Pons (tissue), 1 donor: ENCODE results near the gene ZCCHC2.

Experiments used
- DNase-seq: peaks from one replicate; pipeline ENCODE4 v3.0.0-alpha.2; 2016; ENCODE audit warnings: low spot score

Gene ZCCHC2

GRCh38 chr18:62578980-62579511 is 56.2 kb downstream of the ZCCHC2 start:
- no peak for DNase-seq

- no peak for DNase-seq
These were observed 60.6 kb downstream of the ZCCHC2 start for GRCh38 chr18:62583376-62583775.

DNA sequence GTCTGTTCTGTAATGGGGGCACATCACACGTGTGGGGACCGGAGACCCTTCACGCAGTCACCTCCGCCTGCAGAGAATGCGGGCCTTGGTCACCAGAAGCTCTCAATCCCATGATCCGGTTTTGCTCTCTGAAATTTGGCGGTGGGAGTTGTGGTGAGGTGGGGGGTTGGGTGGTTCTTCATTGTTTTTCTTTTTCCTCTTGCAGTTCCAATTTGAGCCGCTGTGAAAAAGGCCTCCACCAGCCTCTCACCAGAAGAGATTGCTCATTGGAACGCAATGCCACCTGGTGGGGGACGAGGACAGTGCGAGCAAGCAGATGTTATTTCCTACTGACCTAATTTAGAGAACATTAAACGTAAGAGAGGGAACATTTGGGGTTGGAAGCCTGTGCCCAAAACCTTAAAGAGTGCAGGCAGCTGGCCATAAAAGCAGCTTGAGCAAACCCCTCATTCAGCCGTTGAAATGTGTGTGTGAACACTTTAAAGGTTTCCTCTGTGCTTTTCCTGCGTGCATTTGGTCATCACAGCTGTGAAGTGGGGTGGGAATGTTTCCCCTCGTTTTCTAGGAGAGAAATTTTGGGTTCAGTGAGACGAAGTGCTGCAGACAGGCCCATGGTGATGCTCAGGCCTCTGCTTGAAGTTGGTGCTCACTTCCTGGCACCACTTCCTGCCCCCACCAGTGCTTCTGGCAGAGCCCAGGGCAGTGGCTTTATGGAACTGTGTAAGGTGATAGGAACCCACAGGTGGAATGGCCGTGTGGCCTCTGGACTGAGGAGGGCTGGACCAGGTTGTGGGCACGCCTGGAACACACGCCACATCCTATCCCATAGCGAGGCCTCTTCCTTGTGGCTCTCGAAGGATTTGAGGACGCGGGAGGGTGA is 61.7 kb downstream of the ZCCHC2 start:
- peak; percentile 92 for DNase-seq

DNA sequence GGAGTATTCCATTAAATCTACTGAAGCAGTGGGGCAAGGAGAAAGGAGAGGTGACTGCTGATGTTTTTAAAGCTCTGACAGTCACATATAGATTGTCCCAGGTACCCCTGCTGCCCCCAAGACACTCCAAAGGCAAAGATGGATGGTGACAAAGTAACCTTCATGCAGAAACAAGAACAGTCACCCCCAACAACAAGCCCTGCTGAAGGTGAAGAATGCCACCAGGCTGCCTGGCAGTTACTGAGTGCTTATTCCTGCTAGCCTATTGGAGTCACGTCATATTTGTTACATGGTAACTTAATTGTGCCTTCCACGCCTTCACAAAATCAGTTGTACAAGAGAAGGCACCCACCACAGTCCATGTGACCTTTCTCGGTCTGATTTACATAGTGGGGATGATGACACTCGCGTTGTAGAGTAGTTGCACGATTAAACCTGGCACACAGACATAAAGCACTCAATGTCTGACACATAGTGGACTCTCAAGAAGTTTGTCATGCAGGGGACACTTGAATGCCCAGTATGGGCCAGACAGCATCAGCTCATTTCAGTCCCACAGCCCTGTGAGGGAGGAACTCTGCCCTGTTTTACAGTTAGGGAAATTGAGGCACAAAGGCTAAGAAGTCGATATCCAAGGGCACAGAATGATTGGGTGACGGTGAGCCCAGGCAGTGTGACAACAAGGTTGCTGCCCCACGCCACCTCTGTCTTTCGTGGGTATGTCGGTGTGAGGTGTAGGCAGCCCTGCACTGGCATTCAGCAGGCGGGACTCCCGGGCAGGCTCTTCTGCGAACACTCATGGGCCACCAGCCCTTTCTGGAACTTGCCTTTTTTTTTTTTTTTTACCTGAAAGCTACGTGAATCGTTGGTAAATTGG is 62.7 kb downstream of the ZCCHC2 start:
- DNase-seq = no peak

DNA sequence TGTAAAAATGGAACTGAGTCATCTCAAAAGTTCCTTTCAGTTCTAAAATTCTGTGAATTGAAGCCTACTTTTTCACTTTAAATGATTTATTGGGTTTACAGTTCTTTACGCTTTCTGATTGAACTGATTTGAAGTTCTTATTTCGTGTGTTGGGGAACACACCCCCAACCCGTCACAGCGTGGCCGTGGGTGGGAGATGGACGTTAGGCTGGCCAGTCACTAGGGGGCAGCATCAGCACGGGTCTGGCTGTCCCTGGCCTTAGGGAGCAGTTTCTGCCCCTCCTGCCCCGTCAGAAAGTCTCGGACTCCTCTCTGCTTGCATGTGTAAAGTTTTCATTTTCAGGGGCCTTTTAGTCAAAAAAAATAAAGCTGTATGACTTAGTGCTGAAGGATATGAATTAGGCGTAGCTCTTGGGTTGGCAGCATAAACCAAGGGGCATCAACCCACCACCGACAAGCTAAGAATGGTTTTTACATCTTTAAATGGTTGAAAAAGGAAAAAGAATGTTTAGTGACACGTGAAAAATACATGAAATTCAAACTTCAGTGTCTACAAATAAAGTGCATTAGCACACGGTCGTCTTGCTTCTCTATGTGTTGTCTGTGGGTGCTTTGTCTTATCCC is 63.4 kb downstream of the ZCCHC2 start:
- peak; percentile 89 for DNase-seq

DNA sequence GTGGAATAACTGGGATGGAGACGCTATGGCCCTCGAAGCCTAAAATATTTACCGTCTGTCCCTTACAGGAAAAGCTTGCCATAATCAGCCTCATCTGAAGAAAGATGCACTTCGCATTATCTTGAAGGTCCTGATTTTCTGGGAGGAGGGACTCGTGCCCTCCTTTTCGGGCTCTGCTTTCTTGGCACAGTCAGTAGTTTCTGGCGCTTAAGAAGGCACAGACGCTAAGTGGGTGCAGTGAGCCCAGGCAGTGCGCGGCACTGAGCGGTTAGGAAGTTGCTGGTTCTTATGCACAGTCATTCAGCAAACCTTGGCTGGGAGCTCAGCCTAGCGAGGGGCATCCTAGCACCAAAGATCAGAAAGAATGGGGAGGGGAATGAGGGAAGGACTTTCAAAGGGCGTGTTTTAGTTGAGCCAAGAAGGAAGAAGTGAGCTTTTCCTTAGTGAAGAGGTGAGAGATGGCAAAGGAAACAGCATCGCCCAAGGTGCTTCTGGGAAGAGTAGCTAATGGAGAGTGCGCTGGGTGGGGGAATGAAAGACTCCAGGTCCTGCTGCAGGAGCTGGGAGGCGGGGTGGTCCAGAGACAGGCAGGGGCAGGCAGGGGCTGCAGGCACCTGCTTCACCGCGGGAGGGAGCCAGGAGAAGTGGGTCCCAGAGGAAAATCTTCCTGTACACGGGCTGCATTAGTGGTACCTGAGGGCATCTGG is 64.1 kb downstream of the ZCCHC2 start:
- DNase-seq = peak; percentile 64

- DNase-seq = no peak
These were observed 64.9 kb downstream of the ZCCHC2 start for GRCh38 chr18:62587689-62588088.

- DNase-seq = no peak
These were observed 65.4 kb downstream of the ZCCHC2 start for GRCh38 chr18:62588217-62588616.

DNA sequence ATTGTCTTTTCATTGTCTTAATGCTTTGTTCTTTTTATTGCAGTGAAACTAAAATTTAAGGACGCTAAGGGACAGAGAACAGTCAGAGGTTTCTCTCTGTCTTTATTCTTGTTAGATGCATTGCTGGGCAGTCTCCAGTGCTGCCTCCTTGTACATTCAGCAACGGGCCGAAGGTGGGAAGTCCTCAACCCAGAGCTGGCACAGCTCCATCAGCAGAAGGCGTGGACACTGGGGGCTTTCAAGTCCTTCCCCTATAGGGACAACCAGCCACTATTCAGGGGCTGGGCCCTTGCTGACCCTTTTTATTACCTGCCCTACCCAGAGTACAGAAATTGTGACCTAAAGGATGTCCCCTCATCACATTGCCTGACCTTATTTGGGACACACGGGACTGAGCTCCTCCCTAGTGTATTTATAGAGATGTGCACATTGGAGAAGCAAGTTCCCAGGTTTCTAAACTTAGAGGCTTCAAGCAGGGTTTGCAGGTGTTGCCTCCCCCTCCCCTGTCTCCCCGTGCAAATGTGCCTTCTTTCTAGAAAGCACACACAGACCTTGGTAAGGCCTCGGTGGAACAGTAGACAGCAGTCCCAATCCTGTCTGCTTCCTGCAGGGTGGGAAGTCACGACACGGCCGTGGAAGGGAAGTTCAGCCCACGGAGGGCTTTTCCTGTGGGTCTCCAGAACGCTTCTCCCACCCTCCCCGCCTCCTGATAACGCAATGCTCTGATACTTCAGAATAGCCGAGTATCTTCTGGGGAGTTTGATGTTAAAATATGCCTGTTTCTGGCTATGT is 68.2 kb downstream of the ZCCHC2 start:
- DNase-seq = no peak

DNA sequence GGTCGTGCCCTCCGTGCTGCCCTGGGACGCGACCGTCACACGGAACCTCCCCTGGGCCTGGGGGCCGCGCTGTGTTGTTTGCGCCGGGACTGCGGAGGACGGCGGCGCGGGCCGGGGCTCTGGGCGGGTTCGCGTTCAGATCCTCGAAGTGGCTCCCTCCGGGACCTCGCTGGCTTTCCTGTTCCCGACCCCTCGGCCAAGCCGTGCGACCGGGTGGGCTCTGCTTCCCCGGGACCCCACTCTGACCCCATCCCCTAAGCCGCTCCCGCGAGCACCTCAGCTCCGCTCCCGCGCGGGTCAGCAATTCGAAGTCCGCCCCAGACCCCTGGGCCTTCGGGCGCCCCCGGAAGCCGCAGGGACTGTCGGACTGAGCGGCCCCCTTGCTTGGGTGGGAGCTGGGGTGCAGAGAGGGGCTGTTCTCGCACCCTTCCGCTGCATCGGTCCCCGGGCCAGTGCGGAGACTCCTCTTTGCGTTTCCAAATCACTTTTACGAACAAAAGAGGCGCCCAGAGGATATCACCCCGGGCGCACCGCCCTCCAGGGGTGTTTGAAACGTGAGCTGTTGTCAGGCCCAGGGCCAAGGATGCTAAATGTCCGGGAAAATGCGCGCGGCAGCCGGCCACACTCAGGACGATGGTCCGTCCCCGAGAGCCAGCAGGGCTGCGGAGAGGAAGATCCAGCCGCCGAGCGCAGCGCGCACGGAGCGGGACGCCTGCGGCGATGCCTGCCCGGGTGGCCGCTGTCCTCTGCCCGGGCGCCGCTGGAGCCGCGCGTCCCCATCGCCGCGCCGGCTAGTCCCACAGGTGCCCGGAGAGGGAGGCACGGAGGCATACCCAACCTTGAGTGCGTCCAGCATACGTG is 73.5 kb downstream of the ZCCHC2 start:
- DNase-seq = no peak

- no peak for DNase-seq
These were observed 79.0 kb downstream of the ZCCHC2 start for GRCh38 chr18:62601871-62602270.

DNA sequence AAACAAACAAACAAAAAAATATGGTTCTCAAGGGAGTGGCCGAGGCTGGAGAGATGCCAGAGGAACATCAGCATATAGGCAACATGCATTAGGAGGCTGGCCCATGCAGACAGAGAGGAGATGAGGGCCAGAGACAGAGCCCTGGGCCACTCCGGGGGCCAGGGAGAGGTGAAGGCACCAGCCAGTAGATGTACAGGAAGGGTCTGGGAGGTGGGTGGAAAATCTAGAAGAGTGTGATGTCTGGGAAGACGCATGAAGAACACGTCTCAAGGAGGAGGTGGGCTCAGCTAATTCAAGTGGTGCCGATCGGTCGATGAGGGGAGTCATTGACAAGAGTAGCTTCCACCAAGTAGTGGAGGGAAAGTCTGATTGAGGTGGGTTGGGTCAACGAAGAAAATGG is 79.9 kb downstream of the ZCCHC2 start:
- no peak for DNase-seq

DNA sequence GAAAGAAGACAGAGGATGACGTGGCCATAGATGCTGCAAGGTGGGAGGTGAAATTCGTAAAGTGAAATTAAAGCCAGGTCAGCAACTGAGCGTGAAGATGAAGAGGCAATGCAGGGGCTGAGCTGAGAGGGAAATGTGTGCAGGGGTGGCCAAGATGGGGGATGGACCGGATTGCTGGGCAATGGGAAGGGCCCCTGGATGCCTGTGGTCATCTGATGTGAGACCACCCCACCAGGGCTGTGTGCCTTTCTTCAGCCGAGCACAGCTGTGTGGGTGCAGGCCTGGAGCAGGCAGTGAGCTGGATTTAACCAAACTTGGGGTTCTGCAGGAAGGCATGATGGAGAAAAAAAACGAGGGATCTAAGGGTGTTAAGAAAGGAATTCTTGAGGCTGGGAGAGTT is 80.4 kb downstream of the ZCCHC2 start:
- no peak for DNase-seq

DNA sequence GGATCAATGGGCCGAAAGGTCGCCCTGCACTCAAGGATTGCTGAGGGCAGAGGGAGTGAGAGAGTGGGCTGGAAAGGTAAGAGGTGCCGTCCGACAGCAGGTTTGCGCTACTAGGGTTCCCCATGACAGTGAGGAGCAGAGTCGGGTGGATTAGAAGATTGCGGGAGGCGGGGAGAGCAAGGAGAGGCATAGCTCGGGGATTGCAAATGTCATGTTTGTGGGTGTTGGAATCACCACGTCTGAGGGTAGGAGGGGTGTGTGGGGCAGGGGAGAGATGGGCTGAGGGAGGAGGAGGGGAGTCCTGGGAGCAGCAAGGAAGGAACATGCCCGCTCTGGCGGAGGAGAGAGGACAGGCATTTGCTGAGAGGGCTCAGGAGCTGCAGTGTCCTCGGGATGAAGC is 81.2 kb downstream of the ZCCHC2 start:
- no peak for DNase-seq

- DNase-seq = no peak
These were observed 82.9 kb downstream of the ZCCHC2 start for GRCh38 chr18:62605685-62606084.

DNA sequence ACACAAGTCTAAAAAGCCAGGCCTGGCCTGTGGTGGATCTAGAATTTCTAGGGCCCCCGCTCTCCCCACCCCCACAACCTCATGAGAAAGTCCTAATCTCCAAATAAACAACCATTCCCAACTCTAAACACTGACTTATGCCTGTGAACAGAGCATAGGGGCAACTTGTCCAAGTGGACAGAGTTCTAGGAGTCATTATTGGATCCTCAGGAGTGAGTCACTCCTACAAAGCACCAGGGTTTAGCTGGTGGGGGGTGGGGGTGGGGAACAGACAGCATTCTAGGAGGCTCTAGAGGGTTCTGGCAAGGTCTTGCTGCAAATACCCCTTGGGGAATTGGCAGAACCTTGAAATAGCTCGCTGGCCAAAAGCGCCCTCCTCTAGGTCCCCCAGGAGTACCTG is 83.3 kb downstream of the ZCCHC2 start:
- DNase-seq = no peak

DNA sequence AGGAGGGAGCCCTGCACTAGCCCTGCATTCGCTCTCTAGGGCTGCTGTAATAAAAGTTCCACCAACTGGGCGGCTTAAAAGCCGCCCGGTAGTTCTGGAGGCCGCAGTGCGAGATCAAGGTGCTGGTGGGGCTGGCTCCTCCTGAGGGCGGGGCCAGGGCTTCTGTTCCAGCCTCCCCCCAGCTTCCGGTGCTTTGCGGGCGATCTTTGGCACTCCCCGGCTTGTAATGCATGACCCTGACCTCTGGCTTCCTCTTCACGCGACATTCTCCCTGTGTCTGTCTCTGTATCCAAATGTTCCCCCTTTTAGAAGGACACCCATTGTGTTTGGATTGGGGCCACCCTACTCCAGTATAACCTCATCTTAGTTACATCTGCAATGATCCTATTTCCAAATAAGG is 84.5 kb downstream of the ZCCHC2 start:
- DNase-seq = no peak

GRCh38 chr18:62607708-62608428 is 85.0 kb downstream of the ZCCHC2 start:
- no peak for DNase-seq

DNA sequence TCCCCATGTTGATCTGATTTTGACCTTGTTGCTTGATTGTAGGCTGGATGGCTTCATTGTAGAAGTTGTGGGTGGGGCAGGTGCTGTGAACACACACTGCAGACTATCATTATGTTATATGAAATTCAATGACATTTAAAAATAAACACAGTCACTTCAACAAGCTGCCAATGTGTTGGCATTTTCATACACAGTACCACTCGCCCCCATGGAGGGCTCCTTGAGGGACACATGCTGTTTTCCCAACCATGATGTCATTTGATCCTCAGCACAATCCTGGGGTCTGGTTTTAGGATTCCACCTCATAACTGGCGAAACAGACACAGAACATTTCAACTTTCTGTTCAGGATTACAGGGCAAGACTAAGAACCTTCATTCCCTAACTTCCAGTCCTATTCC is 86.9 kb downstream of the ZCCHC2 start:
- DNase-seq = no peak
